OCI-M2 (cell line): ENCODE measurements around the gene RSPH1.

Source experiments
- DNase-seq: peaks from one replicate; lab custom pipeline; 2025; ENCODE audit not compliant: unreplicated experiment; lab: John Stamatoyannopoulos, UW

RSPH1 gene

GRCh38 chr21:42532466-42533181 lies 36.6 kb upstream of the RSPH1 start:
- DNase-seq = no peak

GRCh38 chr21:42531771-42532170 lies 35.7 kb upstream of the RSPH1 start:
- no peak for DNase-seq

- no peak for DNase-seq
Observed at GRCh38 chr21:42530167-42530518, 34.1 kb upstream of the RSPH1 start.

GRCh38 chr21:42527489-42528158 lies 31.6 kb upstream of the RSPH1 start:
- no peak for DNase-seq

- DNase-seq = no peak
Observed at GRCh38 chr21:42527127-42527488, 31.1 kb upstream of the RSPH1 start.

- DNase-seq = no peak
Observed at GRCh38 chr21:42526379-42526727, 30.3 kb upstream of the RSPH1 start.

GRCh38 chr21:42525676-42526378 lies 29.8 kb upstream of the RSPH1 start:
- DNase-seq = no peak

GRCh38 chr21:42525029-42525581 lies 29.1 kb upstream of the RSPH1 start:
- DNase-seq = no peak

- DNase-seq = no peak
Observed at GRCh38 chr21:42524341-42525028, 28.5 kb upstream of the RSPH1 start.

- DNase-seq = no peak
Observed at GRCh38 chr21:42523941-42524340, 27.9 kb upstream of the RSPH1 start.

GRCh38 chr21:42523211-42523610 lies 27.2 kb upstream of the RSPH1 start:
- no peak for DNase-seq

- DNase-seq = no peak
Observed at GRCh38 chr21:42522771-42523170, 26.7 kb upstream of the RSPH1 start.

- no peak for DNase-seq
Observed at GRCh38 chr21:42522271-42522670, 26.2 kb upstream of the RSPH1 start.

GRCh38 chr21:42521805-42522204 lies 25.8 kb upstream of the RSPH1 start:
- no peak for DNase-seq

- DNase-seq = no peak
Observed at GRCh38 chr21:42521384-42521783, 25.4 kb upstream of the RSPH1 start.

GRCh38 chr21:42520628-42521253 lies 24.7 kb upstream of the RSPH1 start:
- no peak for DNase-seq

GRCh38 chr21:42518626-42519025 lies 22.6 kb upstream of the RSPH1 start:
- no peak for DNase-seq

GRCh38 chr21:42518215-42518614 lies 22.2 kb upstream of the RSPH1 start:
- DNase-seq = no peak

GRCh38 chr21:42515708-42516502 lies 19.9 kb upstream of the RSPH1 start:
- DNase-seq = no peak

GRCh38 chr21:42514883-42515228 lies 18.8 kb upstream of the RSPH1 start:
- no peak for DNase-seq
